Parathyroid adenoma (tissue), 2 donors: ENCODE results near the gene PNRC2.

Source experiments
- H2AFZ ChIP-seq: fragments of 300-600 bp; sonication (generic); one replicate; pipeline ENCODE4 v1.7.0; 2017; ENCODE audit warnings: antibody characterized with exemption, mild to moderate bottlenecking
- H3K27ac ChIP-seq: fragments of 300-600 bp; sonication (generic); one replicate; pipeline ENCODE4 v1.7.0; 2017
- H3K27me3 ChIP-seq: fragments of 300-600 bp; sonication (generic); one replicate; pipeline ENCODE4 v1.7.0; 2017; ENCODE audit warnings: low read length; ENCODE audit not compliant: control insufficient read depth, insufficient read depth
- H3K36me3 ChIP-seq: fragments of 300-600 bp; sonication (generic); one replicate; pipeline ENCODE4 v1.7.0; 2017; ENCODE audit warnings: low read length; ENCODE audit not compliant: control insufficient read depth, insufficient read depth
- H3K4me1 ChIP-seq: fragments of 300-600 bp; sonication (generic); one replicate; pipeline ENCODE4 v1.7.0; 2017; ENCODE audit warnings: control low read depth
- H3K4me2 ChIP-seq: fragments of 300-600 bp; sonication (generic); one replicate; pipeline ENCODE4 v1.7.0; 2017; ENCODE audit warnings: low read length
- H3K4me3 ChIP-seq: fragments of 300-600 bp; sonication (generic); one replicate; pipeline ENCODE4 v1.7.0; 2017; ENCODE audit warnings: low read depth, low read length
- H3K79me2 ChIP-seq: fragments of 300-600 bp; sonication (generic); one replicate; pipeline ENCODE4 v1.7.0; 2017; ENCODE audit warnings: control low read depth
- H3K9ac ChIP-seq: fragments of 300-600 bp; sonication (generic); one replicate; pipeline ENCODE4 v1.7.0; 2017; ENCODE audit warnings: mild to moderate bottlenecking
- H3K9me3 ChIP-seq: fragments of 300-600 bp; sonication (generic); one replicate; pipeline ENCODE4 v1.7.0; 2017; ENCODE audit warnings: low read length; ENCODE audit not compliant: control insufficient read depth
- TF ChIP-seq, protein P1 (sequence below): fragments of 300-600 bp; sonication (generic); IDR thresholded peaks from one replicate; pipeline ENCODE4 v1.7.0; 2017; ENCODE audit warnings: antibody characterized with exemption, mild to moderate bottlenecking
- donor health status: primary hyperparathyroidism.

Gene PNRC2

DNA sequence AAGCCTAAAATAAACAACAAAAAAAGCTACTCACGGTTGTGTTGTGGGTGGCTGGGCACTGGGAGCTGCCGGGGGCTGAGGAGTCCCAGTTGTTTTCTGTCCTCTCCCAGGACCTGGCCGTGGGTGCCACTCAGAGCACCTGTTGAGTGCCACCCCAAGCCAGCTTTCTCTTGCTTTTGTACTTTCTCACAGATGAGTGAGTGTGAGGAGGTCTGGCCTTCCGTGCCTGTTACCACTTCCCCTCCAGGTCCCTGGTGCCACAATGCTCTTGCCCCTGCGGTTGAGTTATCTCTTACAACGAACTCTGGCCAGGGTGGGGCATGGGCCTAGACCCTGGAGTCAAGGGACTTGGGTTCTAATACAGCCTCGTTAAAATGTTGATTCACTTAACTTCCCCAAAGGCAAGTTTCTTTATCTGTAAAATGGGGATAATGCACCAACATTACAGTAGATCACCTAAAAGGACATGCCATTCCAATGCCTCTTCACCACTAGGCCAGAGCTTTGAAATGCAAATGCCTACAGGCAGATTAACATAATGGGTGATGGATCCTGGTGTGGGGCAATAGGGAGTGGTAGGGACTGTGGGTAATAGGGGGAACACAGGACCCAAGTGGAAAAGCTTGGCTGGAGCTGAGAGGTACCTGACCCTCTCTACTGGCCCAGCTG lies 46.3 kb upstream of the PNRC2 start, which contains the start of gene CNR2:
Gene CNR2 (minus strand): TSS at position 151 of the 669 bp plus-strand sequence. CDS start 37,745 bp downstream, outside the sequence.
- Histone ChIP-seq H3K4me1 (no peaks in the 10 kb centered on the region), H3K36me3 (no peaks in the 10 kb centered on the region), H3K9ac (no peak within 1 kb of the TSS), H3K79me2 (no peaks in the 10 kb centered on the region), H3K4me3 (no peak within 1 kb of the TSS), H3K27ac (no peak within 1 kb of the TSS), H3K4me2 (no peak within 1 kb of the TSS), H2AFZ (no peak within 1 kb of the TSS), H3K27me3 (no peaks in the 10 kb centered on the region), H3K9me3 (no peaks in the 10 kb centered on the region)
- TF ChIP-seq, protein P1, sequence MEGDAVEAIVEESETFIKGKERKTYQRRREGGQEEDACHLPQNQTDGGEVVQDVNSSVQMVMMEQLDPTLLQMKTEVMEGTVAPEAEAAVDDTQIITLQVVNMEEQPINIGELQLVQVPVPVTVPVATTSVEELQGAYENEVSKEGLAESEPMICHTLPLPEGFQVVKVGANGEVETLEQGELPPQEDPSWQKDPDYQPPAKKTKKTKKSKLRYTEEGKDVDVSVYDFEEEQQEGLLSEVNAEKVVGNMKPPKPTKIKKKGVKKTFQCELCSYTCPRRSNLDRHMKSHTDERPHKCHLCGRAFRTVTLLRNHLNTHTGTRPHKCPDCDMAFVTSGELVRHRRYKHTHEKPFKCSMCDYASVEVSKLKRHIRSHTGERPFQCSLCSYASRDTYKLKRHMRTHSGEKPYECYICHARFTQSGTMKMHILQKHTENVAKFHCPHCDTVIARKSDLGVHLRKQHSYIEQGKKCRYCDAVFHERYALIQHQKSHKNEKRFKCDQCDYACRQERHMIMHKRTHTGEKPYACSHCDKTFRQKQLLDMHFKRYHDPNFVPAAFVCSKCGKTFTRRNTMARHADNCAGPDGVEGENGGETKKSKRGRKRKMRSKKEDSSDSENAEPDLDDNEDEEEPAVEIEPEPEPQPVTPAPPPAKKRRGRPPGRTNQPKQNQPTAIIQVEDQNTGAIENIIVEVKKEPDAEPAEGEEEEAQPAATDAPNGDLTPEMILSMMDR: no peak

DNA sequence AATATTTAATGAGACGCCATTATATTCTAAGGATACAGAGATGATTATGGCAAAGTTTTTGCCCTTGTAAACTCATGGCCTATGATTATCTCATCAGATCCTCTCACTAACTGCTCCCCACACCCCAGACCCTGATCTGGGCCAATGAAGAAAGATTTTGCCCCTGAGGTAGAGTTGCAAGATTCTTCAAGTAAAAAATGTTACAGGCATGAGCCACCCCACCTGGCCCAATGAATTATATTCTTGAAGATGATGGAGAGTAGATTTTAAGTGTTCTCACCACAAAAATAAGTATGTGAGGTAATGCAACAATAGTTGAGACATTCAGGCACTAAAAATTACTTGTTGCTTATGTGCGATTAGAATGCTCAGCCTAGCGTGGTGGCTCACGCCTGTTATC lies 44.7 kb upstream of the PNRC2 start:
- no peak overlapping the region for H3K4me3 ChIP-seq
- H3K27me3 ChIP-seq: no peaks in the 10 kb centered on the region
- H2AFZ ChIP-seq: no peak overlapping the region
- H3K9me3 ChIP-seq: no peaks in the 10 kb centered on the region
- no peak overlapping the region for H3K9ac ChIP-seq
- no peaks in the 10 kb centered on the region for H3K36me3 ChIP-seq
- no peaks in the 10 kb centered on the region for H3K4me1 ChIP-seq
- H3K79me2 ChIP-seq: no peaks in the 10 kb centered on the region
- H3K4me2 ChIP-seq: no peak overlapping the region
- H3K27ac ChIP-seq: no peak overlapping the region
- TF ChIP-seq, protein P1: no peak

DNA sequence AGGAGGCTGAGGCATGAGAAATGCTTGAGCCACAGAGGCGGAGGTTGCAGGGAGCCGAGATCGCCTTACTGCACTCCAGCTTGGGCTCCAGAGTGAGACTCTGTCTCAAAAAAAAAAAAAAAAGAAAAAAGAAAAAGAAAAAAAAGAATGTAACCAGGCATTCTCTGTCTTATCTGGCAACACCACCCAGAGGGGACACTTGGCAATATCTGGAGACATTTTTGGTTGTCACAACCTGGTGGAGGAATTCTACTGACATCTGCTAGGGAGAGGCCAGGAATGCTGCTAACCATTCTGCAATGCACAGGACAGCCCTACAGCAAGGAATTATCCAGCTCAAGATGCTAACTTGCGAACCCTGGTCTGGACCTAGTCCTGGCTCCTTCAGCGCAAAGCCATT lies 44.2 kb upstream of the PNRC2 start:
- Histone ChIP-seq H3K79me2 (no peaks in the 10 kb centered on the region), H3K9ac (no peak overlapping the region), H2AFZ (no peak overlapping the region), H3K36me3 (no peaks in the 10 kb centered on the region), H3K9me3 (no peaks in the 10 kb centered on the region), H3K27me3 (no peaks in the 10 kb centered on the region), H3K4me2 (no peak overlapping the region), H3K4me3 (no peak overlapping the region), H3K27ac (no peak overlapping the region), H3K4me1 (peaks cover 2% of the 10 kb centered on the region)
- TF ChIP-seq, protein P1: no peak

DNA sequence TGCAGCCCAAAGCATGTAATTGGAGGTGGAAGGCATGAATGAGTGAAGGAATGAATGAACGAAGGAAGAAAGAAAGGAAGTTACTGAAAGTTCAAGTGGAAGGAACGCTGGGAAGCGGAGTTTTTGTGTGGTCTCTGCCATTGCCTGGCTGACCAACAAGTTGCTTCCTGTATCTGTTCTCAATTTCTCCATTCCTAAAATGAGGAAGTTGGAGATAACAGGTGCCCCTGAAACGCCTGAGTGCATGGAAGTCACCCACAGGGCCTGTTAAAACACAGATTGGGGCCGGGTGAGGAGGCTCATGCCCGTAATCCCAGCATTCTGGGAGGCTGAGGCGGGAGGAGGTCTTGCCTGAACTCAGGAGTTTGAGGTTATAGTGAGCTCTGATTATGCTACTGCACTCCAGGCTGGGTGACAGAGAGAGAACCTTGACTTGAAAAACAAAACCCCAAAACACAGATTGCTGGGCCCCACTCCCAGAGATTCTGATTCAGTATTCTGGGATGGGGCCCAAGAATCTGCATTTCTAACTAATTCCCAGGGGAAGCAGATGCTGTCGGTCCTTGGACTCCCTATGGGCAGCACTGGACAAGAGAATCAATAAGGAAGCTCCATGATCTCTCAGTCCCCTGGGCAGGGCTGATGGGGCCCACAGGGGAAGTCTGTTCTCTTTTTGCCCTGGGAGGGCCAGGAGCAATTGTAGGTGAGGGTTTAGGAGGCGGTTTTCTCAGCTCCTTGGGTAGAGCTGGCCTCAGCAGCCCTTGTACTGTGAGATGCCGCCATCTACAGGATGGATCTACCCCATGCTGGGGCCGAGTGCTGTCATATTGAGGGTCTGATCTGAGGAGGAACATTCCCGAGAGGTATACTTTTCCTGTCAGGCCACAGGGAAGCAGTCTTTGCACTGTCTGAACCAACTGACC lies 43.2 kb upstream of the PNRC2 start:
- H3K9me3 ChIP-seq: no peaks in the 10 kb centered on the region
- peak overlapping the region; percentile 65 for H2AFZ ChIP-seq
- H3K79me2 ChIP-seq: no peaks in the 10 kb centered on the region
- H3K9ac ChIP-seq: no peak overlapping the region
- H3K4me1 ChIP-seq: peaks cover 2% of the 10 kb centered on the region
- H3K27ac ChIP-seq: no peak overlapping the region
- no peaks in the 10 kb centered on the region for H3K36me3 ChIP-seq
- H3K27me3 ChIP-seq: no peaks in the 10 kb centered on the region
- TF ChIP-seq, protein P1: peak; percentile 60
- H3K4me3 ChIP-seq: no peak overlapping the region
- no peak overlapping the region for H3K4me2 ChIP-seq
